GM18867 (cell line): Measurements from ENCODE around the gene NPHP4.

ENCODE experiments used
- ATAC-seq: cut with Tn5 transposase; IDR thresholded peaks from one replicate; pipeline ENCODE4 v1.9.1; 2021; ENCODE audit warnings: mild to moderate bottlenecking, moderate library complexity; ENCODE audit not compliant: unreplicated experiment

NPHP4 gene

GRCh38 chr1:5951846-5952410 is 40.3 kb downstream of the NPHP4 start:
- no peak for ATAC-seq

- ATAC-seq, result no peak
Observed at GRCh38 chr1:5950994-5951785, 41.0 kb downstream of the NPHP4 start.

- no peak for ATAC-seq
Observed at GRCh38 chr1:5950201-5950895, 41.9 kb downstream of the NPHP4 start.

- no peak for ATAC-seq
Observed at GRCh38 chr1:5949761-5950100, 42.5 kb downstream of the NPHP4 start.

- no peak for ATAC-seq
Observed at GRCh38 chr1:5949085-5949760, 43.0 kb downstream of the NPHP4 start.

- no peak for ATAC-seq
Observed at GRCh38 chr1:5948681-5949005, 43.6 kb downstream of the NPHP4 start.

GRCh38 chr1:5947978-5948680 is 44.1 kb downstream of the NPHP4 start:
- no peak for ATAC-seq

GRCh38 chr1:5947071-5947821 is 45.0 kb downstream of the NPHP4 start:
- ATAC-seq, result no peak

- ATAC-seq, result no peak
Observed at GRCh38 chr1:5945445-5945844, 46.8 kb downstream of the NPHP4 start.

- no peak for ATAC-seq
Observed at GRCh38 chr1:5944843-5945167, 47.4 kb downstream of the NPHP4 start.

GRCh38 chr1:5944154-5944842 is 47.9 kb downstream of the NPHP4 start:
- no peak for ATAC-seq

- ATAC-seq, result no peak
Observed at GRCh38 chr1:5943343-5944124, 48.7 kb downstream of the NPHP4 start.

GRCh38 chr1:5941671-5942070 is 50.6 kb downstream of the NPHP4 start:
- ATAC-seq, result no peak

GRCh38 chr1:5940723-5941407 is 51.4 kb downstream of the NPHP4 start:
- ATAC-seq, result no peak

- ATAC-seq, result no peak
Observed at GRCh38 chr1:5939271-5940170, 52.7 kb downstream of the NPHP4 start.

- ATAC-seq, result no peak
Observed at GRCh38 chr1:5938101-5938646, 54.1 kb downstream of the NPHP4 start.

GRCh38 chr1:5937373-5937857 is 54.8 kb downstream of the NPHP4 start:
- no peak for ATAC-seq
